Prostate gland (tissue), 2 donors: ENCODE results near the gene MIGA1. TPM values are rescaled to one million over a fixed set of nuclear protein-coding genes. Genes with fewer than 3 reads are reported as not detected.
"Not testable (repeated sequence)": the region's sequence is repeated elsewhere in the genome, so short reads cannot be mapped to it uniquely, and the experiment has no call there.

ENCODE experiments used
- DNase-seq: peaks from one replicate; pipeline ENCODE4 v3.0.0-alpha.2; 2019; ENCODE audit warnings: low spot score
- H3K27ac ChIP-seq, 2 donors: fragments of 200-600 bp; sonication (generic); 2 replicates each; pipeline ENCODE4 v1.5.1; 2017 to 2019
- H3K27me3 ChIP-seq: fragments of 200-600 bp; sonication (generic); replicated peaks from 2 replicates; pipeline ENCODE4 v1.5.1; 2019; ENCODE audit not compliant: insufficient read depth
- H3K36me3 ChIP-seq, 2 donors: fragments of 200-600 bp; sonication (generic); 1 replicate in 1 of 2; 2 replicates in 1 of 2; pipeline versions ENCODE4 v1.5.1 to v1.8.1; 2017 to 2019
- H3K4me1 ChIP-seq: fragments of 200-600 bp; sonication (generic); replicated peaks from 2 replicates; pipeline ENCODE4 v1.5.1; 2019
- H3K4me3 ChIP-seq, 2 donors: fragments of 200-600 bp; sonication (generic); 2 replicates each; pipeline ENCODE4 v1.5.1; 2017 to 2019
- H3K9me3 ChIP-seq: fragments of 200-600 bp; sonication (generic); 2 replicates; pipeline ENCODE4 v1.5.1; 2017
- POLR2A ChIP-seq: fragments of 450-650 bp; IDR thresholded peaks from one replicate; pipeline ENCODE4 v1.6.1; 2016; ENCODE audit warnings: antibody characterized with exemption, mild to moderate bottlenecking
- POLR2AphosphoS5 ChIP-seq: sonication (generic); formaldehyde crosslinking; IDR thresholded peaks from one replicate; pipeline ENCODE4 v1.6.1; 2017; ENCODE audit warnings: antibody characterized with exemption
- WGBS: methylation state at CpG from one replicate; pipeline ENCODE4 v1.1.5; 2018; 5-methylcytosine and 5-hydroxymethylcytosine counted together
- intact Hi-C: fragments of 100-400 bp; cut with DNase I; formaldehyde crosslinking; loops from one replicate; pipeline ENCODE4 v1.14.2; 2022
- total RNA-seq, 2 donors: library from RNA; depleted of rRNA; stranded (reverse); fragments of >200 nt; gene quantifications; one replicate each; pipeline ENCODE4 v1.1.0, GENCODE V29; 2016
- TF ChIP-seq, protein P1 (sequence below), 4 experiments: fragments of 200-600 bp in 2 of 4; fragments of 450-650 bp in 2 of 4; sonication (generic) in 2 of 4; IDR thresholded peaks; 1 replicate in 3 of 4; 2 replicates in 1 of 4; pipeline ENCODE4 v1.5.1; 2016 to 2019; ENCODE audit warnings: antibody characterized with exemption in 4 of 4, mild to moderate bottlenecking in 2 of 4, moderate library complexity in 2 of 4

The MIGA1 gene
- total RNA-seq, 2 donors from 2014 or later = 16.2 to 19.3 TPM

DNA sequence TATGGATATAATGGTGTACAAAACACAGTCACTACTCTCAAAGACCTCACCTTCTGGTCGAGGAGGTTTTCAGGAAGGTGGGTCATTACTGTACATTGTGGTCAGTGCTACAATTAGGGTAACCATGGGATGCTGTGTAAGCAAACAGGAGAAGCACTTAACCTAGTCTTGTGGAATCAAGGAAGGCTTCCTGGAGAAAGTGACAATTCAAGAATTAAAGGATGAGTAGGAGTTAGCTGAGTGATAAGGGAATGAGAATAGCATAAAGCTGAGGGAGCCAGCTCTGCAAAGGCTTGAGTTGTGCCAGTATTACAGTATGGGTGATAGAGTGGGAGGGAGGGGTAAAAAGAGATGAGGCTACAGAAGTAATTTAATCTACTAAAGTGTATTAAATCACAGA, 126.2 kb downstream of the MIGA1 start:
- no peaks in the 10 kb centered on the region for H3K4me1 ChIP-seq
- H3K9me3 ChIP-seq = no peaks in the 10 kb centered on the region
- intact Hi-C loops = no loop called here
- no peak overlapping the region for H3K4me3 ChIP-seq
- no peak overlapping the region for H3K27ac ChIP-seq
- TF ChIP-seq, protein P1, sequence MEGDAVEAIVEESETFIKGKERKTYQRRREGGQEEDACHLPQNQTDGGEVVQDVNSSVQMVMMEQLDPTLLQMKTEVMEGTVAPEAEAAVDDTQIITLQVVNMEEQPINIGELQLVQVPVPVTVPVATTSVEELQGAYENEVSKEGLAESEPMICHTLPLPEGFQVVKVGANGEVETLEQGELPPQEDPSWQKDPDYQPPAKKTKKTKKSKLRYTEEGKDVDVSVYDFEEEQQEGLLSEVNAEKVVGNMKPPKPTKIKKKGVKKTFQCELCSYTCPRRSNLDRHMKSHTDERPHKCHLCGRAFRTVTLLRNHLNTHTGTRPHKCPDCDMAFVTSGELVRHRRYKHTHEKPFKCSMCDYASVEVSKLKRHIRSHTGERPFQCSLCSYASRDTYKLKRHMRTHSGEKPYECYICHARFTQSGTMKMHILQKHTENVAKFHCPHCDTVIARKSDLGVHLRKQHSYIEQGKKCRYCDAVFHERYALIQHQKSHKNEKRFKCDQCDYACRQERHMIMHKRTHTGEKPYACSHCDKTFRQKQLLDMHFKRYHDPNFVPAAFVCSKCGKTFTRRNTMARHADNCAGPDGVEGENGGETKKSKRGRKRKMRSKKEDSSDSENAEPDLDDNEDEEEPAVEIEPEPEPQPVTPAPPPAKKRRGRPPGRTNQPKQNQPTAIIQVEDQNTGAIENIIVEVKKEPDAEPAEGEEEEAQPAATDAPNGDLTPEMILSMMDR (IDR thresholded peaks at IDR 0.05) = no peak
- no peak for TF ChIP-seq POLR2AphosphoS5
- no peak for TF ChIP-seq POLR2A
- WGBS = 79% methylated on average over 1 of the region's 1 CpG
- no peaks in the 10 kb centered on the region for H3K36me3 ChIP-seq
- no peak for DNase-seq
- no peaks in the 10 kb centered on the region for H3K27me3 ChIP-seq

DNA sequence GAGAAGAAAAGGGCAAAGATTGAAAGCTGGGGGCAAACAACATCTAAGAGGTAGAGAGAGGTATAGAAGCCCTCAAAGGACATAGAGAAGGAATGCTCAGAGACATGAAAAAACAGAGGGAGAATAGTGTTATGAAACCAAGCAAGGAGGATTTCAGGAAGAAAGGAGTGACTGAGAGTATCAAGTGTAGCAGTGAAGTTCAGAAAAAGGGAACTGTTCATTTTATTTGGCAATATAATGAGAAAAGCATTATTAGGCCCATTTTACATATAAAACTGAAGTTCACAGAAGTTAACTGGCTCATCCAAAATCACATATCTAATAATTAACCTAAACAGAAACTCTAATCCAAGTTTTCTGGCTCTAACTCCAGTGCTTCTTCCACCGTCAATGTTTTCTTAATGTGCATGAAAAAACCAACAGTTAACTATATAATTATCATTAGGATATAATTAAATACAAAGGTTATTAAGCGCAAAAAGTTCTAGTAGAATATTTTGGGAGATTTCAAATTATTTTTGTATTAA, 126.6 kb downstream of the MIGA1 start:
- intact Hi-C loops = no loop called here
- no peak overlapping the region for H3K4me3 ChIP-seq
- H3K9me3 ChIP-seq = no peaks in the 10 kb centered on the region
- H3K36me3 ChIP-seq = no peaks in the 10 kb centered on the region
- WGBS = 74% methylated on average over 2 of the region's 2 CpGs
- no peak overlapping the region for H3K27ac ChIP-seq
- no peak for TF ChIP-seq POLR2AphosphoS5
- TF ChIP-seq, protein P1 (IDR thresholded peaks at IDR 0.05) = no peak
- no peak for TF ChIP-seq POLR2A
- no peak for DNase-seq
- H3K27me3 ChIP-seq = no peaks in the 10 kb centered on the region
- H3K4me1 ChIP-seq = no peaks in the 10 kb centered on the region

DNA sequence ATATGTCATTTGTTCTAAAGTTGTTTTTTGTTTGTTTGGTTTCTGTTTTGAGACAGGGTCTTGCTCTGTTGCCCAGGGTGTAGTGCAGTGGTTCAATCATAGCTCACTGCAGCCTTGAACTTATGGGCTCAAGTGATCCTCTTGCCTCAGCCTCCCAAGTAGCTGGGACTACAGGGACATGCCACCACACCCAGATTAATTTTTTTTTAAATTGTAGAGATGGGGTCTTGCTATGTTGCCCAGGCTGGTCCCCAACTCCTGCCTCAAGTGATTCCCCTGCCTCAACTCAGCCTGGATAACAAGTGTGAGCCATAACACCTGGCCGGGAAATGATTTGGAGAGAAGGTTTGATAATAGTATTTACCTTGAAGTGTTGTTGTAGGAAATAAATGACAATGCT, 127.2 kb downstream of the MIGA1 start:
- intact Hi-C loops = no loop called here
- no peaks in the 10 kb centered on the region for H3K27me3 ChIP-seq
- no peak for DNase-seq
- no peaks in the 10 kb centered on the region for H3K36me3 ChIP-seq
- WGBS = 66% methylated on average over 1 of the region's 1 CpG
- no peak overlapping the region for H3K27ac ChIP-seq
- no peak overlapping the region for H3K4me3 ChIP-seq
- TF ChIP-seq POLR2A (no peak), POLR2AphosphoS5 (no peak)
- TF ChIP-seq, protein P1 (IDR thresholded peaks at IDR 0.05) = no peak
- H3K9me3 ChIP-seq = no peaks in the 10 kb centered on the region
- no peaks in the 10 kb centered on the region for H3K4me1 ChIP-seq

DNA sequence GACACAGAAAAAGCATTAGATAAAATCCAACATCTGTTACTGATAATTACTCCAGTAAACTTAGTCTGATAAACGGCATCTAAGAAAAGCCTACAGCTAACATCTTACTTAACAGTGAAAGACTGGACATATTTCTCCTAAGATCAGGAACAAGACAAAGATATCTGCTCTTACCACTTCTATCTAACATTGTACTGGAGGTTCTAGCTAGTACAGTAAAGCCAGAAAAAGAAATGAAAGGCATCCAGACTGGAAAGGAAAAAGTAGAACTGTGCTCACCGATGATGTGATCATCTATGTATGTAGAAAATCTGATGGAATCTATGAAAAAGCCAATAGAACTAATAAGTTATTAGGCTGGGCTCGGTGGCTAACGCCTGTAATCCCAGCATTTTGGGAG, 130.7 kb downstream of the MIGA1 start:
- intact Hi-C loops = no loop called here

DNA sequence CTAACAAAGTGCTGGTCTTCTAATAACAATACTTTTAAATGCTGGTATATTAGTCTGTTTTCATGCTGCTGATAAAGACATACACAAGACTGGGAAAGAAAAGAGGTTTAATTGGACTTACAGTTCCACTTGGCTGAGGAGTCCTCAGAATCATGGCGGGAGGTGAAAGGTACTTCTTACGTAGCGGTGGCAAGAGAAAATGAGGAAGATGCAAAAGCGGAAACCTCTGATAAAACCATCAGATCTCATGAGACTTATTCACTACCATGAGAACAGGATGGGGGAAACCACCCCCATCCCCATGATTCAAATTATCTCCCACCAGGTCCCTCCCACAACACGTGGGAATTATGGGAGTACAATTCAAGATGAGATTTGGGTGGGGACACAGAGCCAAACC, 139.5 kb downstream of the MIGA1 start:
- H3K4me1 ChIP-seq, H3K9me3 ChIP-seq, H3K36me3 ChIP-seq, H3K27ac ChIP-seq, DNase-seq, H3K27me3 ChIP-seq, intact Hi-C loops, H3K4me3 ChIP-seq: not testable (repeated sequence)
- WGBS = 95% methylated on average over 5 of the region's 5 CpGs

More for the DNA sequence above, 130.7 kb downstream of the MIGA1 start:
- DNase-seq = no peak
- no peaks in the 10 kb centered on the region for H3K27me3 ChIP-seq
- 89% methylated on average over 4 of the region's 4 CpGs for WGBS
- no peaks in the 10 kb centered on the region for H3K4me1 ChIP-seq
- no peak overlapping the region for H3K27ac ChIP-seq
- no peaks in the 10 kb centered on the region for H3K36me3 ChIP-seq
- no peaks in the 10 kb centered on the region for H3K9me3 ChIP-seq
- TF ChIP-seq, protein P1 (IDR thresholded peaks at IDR 0.05) = no peak
- TF ChIP-seq POLR2A = no peak
- TF ChIP-seq POLR2AphosphoS5 = no peak
- H3K4me3 ChIP-seq = no peak overlapping the region
